ENCODE measurements around the gene PALMD.

Gene PALMD

DNA sequence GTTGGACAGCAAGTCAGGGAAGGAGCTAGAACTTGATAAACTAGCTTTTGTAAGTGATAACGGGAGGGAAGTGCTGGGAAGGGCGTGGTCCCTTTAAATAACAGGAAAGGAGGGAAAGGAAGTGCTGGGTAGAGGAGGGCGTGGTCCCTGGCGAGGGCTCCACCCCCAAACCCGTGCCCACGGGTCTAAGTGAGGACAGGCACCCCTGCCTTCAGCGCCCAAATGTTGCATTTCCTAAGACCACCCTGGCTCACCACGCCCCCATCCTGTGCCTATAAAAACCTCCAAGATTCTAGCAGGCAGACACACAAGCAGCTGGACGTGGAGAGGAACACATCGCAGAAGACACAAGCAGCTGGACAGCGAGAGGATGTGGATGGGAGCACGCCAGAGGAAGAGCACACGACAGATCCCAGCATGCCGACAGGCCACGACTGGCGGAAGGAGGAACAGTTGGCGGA is 58.5 kb downstream of the PALMD start:
- no peak for DNase-seq

- DNase-seq = no peak
These were observed 59.5 kb downstream of the PALMD start for GRCh38 chr1:99705385-99705784.

DNA sequence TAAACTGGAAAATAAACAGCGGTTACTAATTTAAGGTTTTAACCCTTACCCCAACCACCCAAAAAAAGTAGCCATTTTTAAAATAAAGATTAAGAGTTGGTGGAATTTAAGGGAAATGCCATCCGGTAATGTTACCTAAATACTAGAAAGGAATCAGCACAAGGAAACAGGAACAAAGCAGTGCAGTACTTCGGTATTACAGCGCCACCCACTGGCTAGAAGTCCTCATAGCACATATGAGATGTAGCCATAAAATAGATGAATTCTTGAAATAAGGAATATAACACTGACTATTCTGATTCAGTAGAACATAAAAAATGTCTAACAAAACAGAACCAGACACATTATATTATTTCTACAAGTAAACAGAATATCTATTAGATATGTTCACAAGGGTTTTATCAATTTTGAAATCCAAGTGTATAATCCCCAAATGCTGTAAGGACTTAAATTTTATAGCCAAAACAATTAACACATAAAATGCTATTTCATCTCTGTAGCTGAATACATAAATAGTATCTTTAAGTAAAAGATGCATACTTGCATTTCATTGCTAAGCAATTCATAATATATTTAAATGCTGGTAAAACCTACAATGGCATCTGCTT is 61.7 kb downstream of the PALMD start:
- DNase-seq = peak; percentile 58 to 67

DNA sequence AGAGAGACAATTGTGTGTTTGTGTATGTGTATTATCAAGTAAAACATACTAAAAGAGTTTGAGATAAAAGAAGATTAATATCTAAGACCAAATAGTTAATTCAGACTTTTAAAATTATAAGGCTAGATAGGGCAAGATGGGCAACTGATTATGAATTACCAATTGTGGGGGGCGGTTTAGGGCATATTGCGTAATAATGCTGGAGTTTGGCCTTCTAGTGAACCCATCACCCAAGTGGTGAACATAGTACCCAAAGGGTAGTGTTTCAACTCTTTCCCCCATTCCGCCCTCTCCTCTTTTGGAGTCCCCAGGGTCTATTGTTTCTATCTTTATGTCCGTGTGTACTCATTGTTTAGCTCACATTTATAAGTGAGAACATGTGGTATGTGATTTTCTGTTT is 65.1 kb downstream of the PALMD start:
- no peak for DNase-seq

- no peak for DNase-seq
These were observed 67.1 kb downstream of the PALMD start for GRCh38 chr1:99713006-99713405.

- no peak for DNase-seq
These were observed 71.1 kb downstream of the PALMD start for GRCh38 chr1:99717005-99717404.

DNA sequence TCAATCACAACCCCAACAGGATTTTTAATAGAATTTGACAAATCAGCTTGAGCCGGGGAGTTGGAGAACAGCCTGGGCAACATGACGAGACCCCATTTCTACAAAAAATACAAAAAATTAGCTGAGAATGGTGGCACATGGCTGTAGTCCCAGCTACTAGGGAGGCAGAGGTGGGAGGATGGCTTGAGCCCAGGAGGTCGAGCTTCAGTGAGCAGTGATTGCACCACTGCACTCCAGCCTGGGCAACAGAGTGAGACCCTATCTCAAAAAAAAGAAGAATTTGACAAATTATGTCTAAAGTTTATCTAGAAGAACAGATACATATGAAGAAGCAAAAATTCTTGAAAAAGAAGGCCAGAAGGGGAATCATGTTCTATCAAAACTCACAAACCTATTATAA is 77.3 kb downstream of the PALMD start:
- DNase-seq = no peak

DNA sequence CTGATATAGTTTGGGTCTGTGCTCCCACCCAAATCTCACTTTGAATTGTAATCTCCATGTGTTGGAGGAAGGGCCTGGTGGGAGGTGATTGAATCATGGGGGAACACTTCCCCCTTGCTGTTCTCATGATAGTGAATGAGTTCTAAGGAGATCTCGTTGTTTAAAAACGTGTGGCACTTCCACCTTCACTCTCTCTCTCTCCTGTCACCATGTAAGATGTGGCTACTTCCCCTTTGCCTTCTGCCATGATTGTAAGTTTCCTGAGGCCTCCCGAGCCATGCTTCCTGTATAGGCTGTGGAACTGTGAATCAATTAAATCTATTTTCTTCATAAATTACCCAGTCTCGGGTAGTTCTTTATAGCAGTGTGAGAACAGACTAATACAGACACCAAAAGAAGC is 80.1 kb downstream of the PALMD start:
- DNase-seq = no peak

DNA sequence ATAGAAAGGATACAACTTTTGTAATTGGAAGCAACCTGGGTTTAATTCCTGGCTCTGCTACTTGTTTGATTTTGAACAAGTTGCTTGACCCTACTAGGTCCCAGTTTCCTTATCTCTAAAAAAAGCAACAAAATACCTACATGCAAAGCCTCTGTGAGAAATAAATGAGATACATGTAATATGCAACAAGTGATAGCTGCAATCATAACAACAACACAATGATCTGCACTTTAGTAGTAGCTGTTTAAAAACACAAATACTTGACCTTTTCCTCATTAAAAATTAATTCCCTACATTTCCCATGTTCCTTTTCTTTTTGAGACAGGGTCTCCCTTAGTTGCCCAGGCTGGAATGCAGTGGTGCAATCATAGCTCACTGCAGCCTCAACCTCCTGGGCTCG is 80.5 kb downstream of the PALMD start:
- DNase-seq = no peak

DNA sequence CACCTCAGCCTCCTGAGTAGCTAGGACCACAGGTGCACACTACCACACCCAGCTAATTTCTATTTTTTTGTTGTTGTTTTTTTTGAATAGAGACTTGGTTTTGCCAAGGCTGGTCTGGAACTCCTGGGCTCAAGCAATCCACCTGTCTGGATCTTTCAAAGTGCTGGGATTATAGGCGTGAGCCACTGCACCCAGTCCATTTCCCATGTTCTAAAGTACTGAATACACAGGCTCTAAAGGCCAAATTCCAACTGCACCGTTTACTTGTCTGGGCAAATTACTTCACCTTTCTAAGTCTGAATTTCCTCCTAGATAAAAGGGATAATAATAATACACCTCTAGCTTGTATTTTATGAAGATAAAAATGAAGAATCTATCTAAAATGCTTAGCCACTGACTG is 80.9 kb downstream of the PALMD start:
- DNase-seq = no peak

DNA sequence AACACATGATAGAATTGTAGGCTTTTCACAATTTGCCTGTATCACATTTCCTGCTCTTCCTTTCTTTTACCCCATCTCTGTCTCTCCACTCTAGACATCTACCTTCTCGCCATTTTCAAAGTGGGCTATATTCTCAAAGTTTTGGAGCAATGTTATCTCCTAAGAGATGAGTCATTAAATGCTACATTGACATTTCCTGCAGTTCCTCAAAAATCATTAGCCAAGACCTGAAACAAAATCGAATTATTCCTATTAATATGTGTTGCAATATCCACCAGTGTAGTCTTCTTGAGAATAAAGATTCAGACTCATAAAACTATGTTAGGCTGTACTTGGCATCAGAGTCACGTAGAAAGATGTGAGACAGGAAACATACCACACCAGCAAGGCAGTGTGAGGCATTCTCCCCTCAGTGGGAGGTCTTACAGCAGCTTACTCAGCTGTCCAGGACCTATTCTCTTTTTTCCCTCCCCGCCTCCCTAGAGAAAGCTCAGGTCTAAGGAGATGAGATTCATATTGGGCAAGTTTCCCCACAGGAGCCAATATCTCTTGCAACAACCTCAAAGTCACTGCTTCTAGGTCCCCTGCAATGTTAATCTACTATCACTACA is 81.8 kb downstream of the PALMD start:
- DNase-seq = no peak

DNA sequence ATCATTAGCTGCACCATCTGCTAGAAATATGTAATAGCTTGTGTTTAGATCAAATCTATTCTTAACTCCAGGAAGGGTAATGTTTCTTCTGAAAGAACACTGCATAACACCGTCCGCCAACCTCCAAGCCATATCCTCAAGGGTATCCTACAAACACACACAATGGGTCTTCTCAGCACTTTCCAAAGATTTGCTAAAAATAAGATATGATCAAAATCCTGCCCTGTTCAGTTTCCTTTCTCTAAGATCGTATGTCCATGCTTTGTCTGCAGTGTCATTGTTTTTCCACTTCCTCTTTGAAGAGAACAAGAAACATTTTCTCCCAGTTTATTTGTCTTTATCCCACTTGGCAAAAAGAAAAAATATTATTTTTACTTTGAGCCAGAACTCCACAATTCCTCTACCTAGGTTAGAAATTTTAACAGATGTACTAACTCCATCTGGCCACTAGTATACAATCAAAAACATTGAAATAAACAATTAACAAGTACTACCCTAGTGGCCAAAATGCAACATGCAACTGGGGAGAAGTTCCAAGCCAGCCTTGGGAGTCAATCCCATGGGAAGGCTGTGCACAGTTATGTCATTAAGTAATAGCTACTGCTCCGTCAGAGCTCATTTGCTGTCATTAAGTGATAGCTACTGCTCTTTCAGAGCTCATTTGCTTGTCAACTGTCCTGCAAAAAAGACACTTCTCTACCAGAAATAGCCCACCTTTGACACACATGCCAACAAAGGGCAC is 82.8 kb downstream of the PALMD start:
- DNase-seq = no peak

- no peak for DNase-seq
These were observed 85.5 kb downstream of the PALMD start for GRCh38 chr1:99731384-99731783.

GRCh38 chr1:99735852-99736251 is 89.9 kb downstream of the PALMD start:
- no peak for DNase-seq

DNA sequence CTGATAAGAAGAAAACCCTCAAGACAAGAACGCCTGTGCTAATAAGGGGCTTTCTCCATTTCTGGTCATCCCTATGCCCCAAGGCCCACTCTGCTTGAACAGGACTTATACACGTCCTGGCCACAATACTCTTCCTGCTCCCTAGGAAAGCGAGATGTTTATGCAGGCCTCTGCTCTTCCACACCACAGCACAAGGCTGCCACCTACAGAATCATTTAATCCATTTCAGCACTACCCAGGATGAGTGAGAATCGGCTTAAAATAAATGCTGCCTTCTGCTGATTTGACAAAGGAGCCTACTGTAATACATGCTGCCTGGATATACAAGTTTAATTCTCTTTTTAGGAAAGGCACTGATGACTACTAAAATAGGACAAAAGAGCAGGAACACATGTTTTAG is 91.1 kb downstream of the PALMD start:
- DNase-seq = no peak

- no peak for DNase-seq
These were observed 93.0 kb downstream of the PALMD start for GRCh38 chr1:99738858-99739465.

DNA sequence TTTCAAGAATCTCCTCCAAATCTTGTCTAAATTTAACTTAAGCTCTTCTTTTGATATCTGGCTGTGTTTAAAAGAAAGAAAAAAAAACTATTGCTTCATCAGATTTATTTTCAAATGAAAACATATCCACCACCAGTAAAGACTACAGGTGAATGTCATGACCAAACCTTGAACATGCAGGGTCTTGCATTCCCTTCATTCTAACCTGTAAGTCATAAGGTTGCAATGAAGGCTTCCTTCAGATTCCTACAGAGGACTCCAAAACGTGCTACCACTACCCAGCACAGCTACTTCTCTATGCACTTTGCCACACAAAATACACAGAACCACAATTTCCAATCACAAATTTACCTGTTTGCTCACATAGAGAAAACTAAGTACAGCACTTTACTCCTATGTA is 94.2 kb downstream of the PALMD start:
- no peak for DNase-seq

All from stimulated activated CD4-positive, alpha-beta T cell treated with anti-CD3 and anti-CD28 coated beads, Interleukin-2, amount 100 ng/mL, for 48 hours (primary cell).